GM12892 (cell line): ENCODE results near the gene EEF1A2.

Experiments used
- POLR2A ChIP-seq: IDR thresholded peaks from 2 replicates; pipeline ENCODE4 v1.6.1; 2011; ENCODE audit warnings: low read depth, low read length, control low read depth
- POLR2AphosphoS5 ChIP-seq: IDR thresholded peaks from 2 replicates; pipeline ENCODE4 v1.6.1; 2011; ENCODE audit warnings: low read depth, low read length, control low read depth
- TAF1 ChIP-seq: IDR thresholded peaks from 2 replicates; pipeline ENCODE4 v1.6.1; 2011; ENCODE audit warnings: low read depth, mild to moderate bottlenecking, control low read depth, low read length, borderline replicate concordance

DNA sequence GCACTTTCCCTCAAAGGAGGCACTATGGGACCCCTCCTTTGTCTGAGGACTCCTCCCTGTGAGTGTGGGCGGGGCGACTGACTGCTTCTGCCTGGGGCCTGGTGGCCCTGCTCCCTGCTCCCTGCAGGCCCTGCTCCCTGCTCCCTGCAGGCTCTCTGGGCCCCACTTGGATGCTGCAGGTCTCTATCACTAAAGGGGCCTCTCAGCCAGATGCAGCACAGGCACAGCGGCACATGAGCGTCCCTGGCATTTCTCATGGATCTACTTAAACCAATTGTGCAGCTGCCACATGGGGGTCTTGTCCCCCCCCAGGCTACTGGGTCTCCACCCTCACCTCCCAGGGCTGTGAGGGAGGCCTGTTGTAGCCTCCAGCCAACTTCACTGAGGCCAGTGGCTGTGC is 7.8 kb downstream of the EEF1A2 start:
- TF ChIP-seq POLR2A, result no peak
- TF ChIP-seq POLR2AphosphoS5, result no peak
- no peak for TF ChIP-seq TAF1
